Fibroblast of gingiva (primary cell): Measurements from ENCODE around the gene ANKRD42.
A peak's percentile ranks its signal among the peaks of the same experiment; 100 is the strongest.

Experiments
- DNase-seq: peaks from one replicate; pipeline ENCODE4 v3.0.0-alpha.2; 2011; ENCODE audit warnings: low read depth

Gene ANKRD42

DNA sequence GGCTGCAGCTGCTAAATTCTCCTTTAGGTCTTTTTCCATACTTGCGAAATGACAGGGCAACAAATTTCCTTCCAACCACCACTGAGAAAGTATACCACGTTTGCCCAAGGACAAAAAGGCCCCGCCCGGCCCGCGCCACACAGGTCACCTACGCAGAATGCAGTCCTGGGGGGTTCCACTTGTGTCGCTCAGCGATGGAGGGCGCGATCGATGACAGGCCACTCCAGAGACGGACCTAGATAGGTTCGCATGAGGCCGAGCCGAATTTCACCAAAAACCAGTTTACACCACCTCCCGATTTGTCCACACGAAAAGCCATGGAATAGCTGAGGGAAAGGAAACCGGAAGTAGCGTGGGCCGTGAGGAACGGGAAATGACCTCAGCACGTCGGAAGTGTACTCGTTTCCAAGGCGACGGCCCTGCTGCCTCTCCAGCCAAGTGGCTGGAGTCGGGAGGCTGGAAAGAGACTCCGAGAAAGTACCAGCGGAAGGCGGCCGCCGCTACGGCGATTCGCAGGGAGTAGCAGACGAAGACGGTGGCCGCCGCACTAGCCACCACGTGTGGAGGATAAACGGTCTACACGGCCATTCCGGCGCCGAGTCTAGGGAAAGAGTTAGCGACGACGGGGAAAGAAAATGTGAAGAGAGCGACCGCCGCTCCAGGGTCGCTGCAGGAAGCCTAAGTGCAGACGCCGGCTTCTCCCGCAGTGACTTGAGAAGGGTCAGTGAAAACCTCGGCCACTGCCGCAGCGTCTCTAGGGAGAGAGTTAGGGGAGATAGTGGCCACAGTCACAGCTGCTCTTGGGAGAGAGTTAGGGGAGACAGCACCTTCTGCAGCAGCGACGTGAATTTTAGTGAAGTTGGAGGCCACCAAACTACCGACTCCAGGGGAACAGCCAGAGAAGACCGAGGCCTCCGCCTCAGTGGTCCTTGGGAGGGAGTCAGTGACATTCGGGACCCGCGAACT lies at the start of gene ANKRD42:
TSS of gene ANKRD42 (plus strand) at position 398 of the 966 bp plus-strand sequence. CDS start 959 bp downstream, outside the sequence.
- peak; percentile 95 for DNase-seq

DNA sequence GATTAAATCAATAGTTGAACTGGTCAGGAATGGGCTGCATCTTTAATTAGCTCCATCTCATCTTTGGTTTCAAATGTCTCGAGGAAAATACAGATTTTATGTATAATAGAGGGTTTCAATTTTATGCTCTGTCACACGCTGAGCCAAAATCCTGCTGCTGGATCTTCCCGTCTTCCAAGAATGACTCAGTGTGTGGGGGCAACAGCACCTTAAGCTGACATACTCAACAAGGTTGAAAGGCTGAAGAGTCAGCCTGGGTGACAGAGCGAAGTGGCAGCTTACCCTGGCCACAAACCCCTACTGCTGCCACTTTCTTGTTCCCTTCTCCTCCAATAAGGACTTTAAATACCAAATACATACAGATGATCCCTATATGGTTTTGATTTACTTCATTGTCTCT lies 45.6 kb upstream of the ANKRD42 start:
- no peak for DNase-seq

DNA sequence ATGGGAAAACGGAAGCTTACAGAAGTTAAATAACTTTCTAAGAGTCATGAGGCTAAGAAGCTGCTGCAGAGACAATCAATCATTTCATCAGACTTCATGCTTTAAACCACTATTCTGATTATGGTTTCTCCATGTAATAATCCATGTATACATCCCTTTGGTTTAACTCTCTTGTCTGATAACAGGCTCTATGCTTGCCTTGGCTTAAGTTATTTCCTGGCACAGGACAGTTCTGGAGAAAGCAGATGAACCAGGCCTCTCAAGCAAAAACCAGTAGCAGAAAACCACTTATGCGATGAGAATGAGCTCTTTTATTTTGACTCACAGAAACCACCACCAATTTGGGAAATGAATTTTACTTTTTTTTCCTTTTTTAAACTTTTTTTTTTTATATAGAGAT lies 43.1 kb upstream of the ANKRD42 start:
- DNase-seq = no peak

DNA sequence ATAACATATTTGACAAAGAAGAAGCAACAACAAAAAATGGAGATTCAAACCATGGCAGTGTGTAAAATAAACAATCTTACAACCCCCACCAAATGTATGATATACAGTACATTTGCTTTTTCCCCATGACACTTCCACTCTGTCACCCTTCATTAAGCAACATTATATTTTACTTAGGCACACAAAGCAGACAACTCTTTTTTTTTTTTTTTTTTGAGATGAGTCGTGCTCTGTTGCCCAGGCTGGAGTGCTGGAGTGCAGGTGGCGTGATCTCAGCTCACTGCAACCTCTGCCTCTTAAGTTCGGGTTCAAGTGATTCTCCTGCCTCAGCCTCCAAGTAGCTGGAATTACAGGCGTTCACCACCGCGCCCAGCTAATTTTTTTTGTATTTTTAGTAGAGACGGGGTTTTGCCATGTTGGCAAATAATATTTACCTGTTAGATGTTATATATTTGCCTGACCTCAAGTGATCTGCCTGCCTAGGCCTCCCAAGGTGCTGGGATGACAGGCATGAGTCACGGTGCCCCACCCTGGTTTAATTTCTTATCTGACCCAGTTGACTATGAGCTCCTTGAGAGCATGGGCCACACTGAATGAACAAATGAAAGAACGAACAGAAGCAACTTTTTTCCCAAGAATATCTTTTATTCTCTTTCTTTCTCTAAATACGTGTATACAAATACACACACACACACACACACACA lies 42.1 kb upstream of the ANKRD42 start:
- DNase-seq = no peak

DNA sequence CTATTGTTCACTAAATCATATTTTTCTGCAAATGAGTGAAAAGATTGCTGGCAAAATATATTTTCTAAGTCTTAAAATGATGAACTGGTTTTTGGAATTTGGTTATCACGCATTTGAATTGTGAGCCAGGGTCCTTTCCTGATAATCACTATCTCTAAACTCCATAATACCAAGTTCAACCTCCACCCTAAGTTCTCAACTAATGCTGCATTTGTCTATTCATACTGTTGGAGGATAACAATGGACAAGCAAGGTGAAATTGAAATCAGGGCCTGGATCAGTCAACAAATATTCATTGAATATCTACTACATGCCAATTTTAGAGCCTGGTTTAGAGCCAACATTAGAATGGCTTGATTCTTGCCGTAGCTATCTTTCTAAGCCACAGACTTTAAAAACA lies 41.2 kb upstream of the ANKRD42 start:
- no peak for DNase-seq

DNA sequence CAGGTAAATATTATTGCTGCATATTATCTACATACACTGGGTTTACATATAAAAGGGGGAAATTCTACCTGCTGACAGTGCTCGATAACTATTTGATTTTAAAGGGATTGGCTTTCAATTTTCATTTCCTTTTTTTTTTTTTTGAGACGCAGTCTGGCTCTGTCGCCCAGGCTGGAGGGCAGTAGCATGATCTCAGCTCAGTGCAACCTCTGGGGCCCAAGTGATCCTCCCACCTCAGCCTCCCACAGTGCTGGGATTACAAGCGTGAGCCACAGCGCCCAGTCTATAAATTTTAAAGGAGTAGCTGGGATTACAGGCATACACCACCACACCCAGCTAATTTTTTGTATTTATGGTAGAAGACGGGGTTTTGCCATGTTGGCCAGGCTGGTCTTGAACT lies 39.7 kb upstream of the ANKRD42 start:
- DNase-seq = no peak

DNA sequence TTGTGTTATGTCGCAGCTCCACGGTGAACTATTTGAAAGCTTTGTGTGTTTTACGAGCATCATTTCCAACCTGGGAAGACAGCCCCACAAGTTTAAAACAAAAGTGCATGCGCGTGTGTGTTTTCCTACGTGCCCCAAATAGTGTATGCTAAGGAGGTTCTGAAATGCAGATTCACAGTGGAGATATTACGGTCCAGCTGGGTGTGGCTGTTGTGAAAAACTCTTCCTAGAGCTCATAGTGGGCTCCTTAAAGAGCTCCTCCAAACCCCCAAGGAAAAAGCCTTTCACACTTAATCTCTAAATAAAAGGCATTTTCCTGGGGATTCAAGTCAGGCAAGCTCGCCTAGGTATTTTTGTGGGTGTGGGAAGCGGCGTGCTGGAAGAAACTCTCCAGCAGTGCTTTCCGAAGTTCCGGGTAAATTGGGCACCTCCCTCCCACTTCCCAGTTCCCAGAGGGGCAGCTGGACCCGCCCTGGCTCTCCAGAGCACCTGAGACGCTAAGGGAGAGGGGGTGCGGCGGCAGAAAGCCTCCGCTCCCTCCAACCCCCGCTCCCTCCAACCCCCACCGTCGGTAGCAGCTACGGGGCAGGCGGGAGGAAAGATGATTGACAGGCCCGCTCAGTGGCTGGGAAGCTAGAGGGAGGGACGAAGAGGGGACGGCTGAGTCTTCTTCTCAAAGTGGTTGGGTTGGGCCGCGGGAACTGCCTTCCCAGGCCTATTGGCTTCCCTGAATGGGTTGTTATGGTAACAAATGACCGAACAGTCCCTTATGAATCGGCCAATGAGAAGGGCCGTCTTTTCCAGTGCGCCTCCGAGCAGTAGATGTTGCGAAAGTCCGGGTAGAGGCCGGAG lies 37.1 kb upstream of the ANKRD42 start:
- DNase-seq = peak; percentile 100

DNA sequence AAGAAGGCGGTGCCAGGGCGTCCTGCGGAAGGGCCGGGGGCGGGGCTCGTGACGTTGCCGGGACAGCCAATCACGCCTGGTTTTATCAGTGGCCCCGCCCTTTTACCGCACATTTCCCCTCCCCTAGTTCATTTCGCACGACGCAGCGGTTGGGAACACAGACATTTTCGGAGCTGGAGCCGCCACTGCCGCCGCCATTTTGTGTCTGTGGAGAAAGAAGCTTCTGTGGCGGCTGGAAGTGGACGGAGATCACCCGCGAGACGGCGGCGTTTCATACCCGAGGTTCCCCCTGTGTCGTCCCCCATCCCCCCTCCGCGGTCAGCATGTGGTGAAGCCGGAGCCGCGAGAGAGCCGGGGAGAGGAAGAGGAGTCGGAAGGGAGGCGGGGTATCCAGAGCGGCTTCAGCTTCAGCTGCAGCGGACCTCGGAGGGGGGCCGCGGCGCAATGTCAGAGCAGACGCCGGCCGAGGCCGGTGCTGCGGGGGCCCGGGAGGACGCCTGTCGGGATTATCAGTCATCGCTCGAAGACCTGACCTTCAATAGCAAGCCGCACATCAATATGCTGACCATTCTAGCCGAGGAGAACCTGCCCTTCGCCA lies 36.4 kb upstream of the ANKRD42 start, which contains the start of gene PCF11:
TSS of gene PCF11 (plus strand) at position 136 of the 598 bp plus-strand sequence. CDS start at position 445, 309 bp downstream.
- no peak for DNase-seq

DNA sequence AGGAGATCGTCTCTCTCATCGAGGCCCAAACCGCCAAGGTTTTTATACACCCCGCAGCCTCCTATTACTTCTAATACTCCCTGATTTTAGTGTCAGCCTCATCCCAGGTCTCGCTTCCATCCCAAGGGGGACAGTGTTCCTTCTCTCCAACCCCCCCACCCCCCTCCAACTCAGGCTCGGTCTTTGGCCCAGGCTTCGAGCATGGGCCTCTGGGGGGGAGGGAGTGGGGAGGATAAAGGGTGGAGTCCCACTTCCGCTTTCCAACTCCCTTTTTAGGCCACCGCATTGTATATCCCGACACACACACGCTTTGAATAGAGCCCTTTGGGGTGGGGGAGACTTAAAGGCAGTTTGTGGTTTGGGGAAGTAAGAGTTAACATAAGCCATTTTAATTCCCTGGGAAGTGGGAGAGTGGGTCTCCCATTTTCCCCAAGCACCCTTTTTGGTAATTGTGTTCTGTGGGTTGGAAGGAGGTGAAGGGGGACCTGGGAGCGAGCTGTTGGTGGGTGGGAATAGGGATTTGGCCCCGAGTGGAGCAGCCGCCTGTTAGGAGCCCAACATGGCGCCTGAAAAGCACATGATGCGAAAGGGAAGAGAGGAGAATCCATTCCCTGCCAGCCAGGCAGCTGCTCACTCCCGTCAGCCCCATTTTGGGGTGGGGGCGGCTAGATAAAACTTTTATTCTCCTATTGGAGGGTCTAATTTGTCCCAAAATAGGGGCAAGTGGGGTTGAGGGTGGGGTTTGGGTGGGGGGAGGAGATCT lies 35.7 kb upstream of the ANKRD42 start:
- peak; percentile 44 for DNase-seq

DNA sequence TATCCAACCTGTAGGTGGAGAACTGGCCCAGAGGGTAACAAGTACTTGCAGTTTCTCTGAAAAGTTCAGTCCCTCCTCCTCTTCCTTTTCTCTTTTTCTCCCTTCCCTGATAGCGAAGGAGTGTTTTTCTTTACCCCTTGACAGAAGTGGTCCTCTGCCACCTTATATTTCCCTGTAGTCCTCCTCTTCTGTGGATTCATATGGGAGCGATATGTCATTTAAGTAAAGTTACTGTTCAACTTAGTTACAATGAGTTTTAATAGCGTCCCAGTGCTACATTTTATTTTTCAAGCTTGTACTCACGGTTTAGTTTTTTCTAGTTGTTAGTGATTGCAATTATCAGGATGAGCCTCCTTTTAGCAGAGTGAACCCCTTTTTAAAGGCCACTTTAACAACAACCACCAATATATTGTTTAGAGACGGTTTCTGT lies 35.1 kb upstream of the ANKRD42 start:
- no peak for DNase-seq

DNA sequence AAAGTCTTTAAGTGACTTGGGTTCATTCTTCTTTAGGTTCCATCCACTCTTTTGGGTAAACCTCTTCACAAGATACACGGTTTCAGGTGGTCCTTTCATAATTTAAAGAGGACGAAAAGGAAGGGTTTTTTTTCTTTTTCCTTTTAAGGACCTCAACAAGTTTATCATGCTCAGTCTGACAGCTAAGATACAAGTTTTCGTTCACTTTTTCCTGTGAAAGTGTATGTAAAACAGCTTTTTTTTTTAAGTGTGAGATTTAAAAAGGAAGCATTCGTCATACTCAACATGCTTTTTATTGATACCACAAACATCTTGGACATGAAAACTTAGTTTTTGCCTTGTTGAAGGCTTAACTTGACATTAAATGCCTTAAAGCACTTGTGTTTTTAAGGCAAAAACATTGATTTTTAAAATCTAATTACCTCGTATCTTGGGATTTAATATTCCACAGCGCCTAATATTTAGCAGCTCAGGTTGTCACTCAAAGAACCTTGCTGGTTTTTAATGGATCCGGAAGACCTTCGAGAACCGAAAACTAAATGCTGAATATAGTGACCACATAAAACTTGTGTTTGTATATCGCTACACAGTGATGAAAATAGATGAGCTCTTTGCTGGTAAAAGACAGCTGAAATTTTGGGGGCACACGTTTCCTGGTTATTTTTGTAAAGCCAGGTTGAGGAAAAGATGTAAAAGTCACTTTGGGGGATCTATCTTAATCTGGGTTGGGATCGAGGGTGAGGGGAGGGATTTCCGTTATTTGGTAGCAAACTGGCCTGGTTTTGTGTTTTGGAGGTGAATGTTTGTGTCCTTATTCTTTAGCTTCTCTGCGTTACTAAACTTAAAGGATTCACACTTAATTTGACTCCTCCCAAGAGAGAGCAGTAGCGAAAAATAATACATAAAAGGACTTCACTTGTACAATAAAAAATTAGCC lies 34.3 kb upstream of the ANKRD42 start:
- no peak for DNase-seq

DNA sequence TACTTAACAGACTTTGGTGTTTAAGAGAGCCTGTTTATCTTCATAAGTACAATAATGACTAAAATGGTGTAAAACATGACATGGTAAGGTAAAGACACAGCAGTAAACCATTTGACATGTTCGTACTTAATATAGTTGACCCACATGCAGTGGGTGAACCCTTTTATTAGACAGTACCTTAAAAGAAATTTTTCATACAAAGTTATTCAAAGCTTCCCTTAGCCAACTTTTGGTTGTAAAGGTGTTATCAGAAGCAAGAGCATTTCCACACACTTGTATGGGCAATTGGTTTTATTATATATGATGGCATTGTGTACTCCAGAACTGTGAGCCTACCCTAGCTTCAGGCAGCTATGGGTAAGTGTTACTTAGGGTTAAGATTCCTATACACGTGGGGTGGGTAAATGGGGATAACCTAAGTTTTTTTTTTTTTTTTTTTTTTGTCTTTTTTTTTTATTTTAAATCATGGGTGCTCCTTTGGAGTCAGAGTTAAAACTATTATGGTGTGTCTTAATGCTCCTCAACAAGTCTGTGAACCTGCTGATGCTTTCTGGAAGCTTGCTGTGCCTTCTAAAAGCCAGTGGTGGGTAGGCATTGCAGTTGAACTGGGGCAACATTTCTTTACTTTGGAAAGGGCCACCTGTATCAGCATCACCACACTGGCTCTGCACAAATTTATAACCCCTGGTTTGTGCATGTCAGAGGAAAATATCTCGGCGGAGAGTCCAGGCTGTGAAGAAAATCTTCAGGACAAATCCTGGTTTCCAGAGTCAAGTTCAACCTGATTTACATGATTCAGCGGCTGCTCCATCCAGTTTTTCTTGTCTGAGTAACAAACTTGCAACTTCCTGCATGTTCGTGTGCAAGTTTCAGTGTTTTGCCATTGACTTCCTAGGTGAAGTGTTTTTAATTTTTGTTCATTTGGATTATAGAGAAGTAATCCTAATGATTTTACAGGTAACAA lies 33.3 kb upstream of the ANKRD42 start:
- peak; percentile 32 for DNase-seq

DNA sequence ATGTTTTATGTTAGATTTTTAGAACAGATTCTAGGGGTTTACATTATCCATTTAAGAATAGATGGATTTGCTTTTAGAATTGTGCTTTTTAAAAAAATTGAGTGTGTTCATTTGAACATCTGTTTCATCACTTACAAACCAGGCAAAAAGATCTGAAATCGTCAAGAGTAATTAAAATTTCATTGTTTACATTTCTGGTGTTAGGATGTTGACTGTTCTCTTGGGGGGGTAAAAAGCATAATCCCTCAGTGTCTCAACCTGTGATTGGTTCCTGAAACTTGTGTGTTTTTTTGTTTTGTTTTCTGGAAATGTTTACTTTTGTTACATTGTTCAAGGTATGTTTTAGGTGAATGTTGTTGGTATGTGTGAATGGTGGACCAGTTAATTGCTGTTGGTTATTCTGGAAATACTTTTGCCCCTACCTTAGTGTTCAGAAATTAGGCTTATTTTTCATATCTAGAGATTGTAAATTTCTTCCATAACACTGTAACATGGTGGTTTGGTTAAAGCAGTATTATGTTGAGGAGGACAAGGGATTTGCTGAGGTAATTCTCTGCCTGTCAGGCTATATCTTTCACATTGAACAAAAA lies 31.8 kb upstream of the ANKRD42 start:
- DNase-seq = no peak

DNA sequence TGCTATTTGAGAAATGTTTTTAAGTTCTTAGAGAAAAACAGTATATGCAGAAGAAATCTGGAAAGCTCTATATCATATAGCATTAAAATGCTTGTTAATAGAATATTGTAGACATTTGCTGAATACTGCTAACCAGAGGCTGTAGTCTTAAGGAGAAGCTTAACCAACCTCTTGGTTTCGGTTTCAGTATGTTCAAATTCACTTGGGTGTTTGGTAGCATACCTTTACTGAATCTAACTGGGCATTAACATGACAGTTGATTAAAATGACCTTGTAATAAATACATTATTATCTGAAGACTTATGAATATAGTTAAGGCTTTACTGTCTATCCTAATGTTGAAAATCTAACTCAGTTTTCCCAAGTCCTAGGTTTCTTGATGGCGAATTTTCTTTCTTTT lies 31.1 kb upstream of the ANKRD42 start:
- no peak for DNase-seq

DNA sequence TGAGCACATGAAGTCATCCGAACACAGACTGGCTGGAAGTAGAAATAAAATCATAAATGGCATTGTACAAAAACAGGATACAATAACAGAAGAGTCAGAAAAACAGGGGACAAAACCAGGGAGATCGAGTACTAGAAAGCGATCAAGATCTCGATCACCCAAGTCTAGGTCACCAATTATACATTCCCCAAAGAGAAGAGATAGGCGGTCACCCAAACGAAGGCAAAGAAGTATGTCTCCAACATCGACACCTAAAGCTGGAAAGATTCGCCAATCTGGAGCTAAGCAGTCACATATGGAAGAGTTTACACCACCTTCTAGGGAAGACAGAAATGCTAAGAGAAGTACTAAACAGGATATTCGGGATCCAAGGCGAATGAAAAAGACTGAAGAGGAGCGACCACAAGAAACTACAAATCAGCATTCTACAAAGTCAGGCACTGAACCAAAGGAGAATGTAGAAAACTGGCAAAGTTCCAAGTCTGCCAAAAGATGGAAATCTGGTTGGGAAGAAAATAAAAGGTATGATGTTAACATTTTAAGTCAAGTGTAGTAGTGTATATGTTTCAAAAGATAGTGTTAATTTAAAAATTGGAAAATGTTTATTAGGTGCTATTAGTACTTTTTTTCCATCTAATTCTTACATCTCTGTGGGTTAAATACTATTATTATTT lies 27.2 kb upstream of the ANKRD42 start:
- no peak for DNase-seq

DNA sequence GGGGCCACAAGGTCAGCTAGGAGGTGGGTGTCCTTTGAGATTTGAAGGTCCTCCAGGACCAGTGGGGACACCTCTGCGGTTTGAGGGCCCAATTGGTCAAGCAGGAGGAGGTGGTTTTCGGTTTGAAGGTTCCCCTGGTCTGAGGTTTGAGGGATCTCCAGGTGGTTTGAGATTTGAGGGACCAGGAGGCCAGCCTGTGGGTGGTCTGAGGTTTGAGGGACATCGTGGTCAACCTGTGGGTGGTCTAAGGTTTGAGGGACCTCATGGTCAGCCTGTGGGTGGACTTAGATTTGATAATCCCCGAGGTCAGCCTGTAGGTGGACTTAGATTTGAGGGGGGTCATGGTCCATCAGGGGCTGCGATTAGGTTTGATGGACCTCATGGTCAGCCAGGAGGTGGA lies 24.8 kb upstream of the ANKRD42 start:
- DNase-seq = no peak

DNA sequence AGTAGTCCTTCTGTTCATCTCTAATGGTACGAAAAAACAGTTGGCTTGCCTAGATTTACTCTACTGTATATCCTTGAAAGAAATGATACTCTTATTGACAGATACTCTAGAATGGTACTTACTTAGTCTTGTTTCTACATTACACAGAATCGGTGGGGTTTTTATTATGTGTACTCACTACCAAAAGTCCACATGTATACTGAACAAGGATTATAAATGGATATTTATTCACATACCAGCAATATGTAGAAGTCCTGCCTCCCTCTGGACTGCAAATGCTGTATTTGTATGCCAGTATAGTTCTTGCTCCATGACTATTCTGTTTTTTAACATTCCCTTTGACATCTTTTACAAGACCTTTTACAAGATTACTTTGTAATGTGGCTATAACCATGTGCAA lies 22.6 kb upstream of the ANKRD42 start:
- no peak for DNase-seq

DNA sequence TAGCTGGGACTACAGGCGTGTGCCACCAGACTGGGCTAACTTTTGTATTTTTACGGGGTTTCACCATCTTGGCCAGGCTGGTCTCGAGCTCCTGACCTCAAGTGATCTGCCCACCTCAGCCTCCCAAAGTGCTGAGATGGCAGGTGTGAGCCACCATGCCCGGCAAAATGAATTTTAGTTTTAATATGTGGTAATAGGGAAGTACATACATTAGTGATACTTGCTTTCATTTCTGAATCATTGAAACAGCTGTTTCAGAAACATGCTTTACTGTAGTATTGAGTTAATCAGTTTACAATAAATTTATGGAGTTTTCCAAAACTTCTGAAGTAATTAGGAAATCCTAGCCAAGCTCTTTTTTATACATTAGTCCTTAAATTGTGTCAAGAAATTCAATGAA lies 21.0 kb upstream of the ANKRD42 start:
- DNase-seq = no peak
